Stimulated activated naive CD8-positive, alpha-beta T cell treated with anti-CD3 and anti-CD28 coated beads, Interleukin-15, Interleukin-2, amounts not matched to agents 100 ng/mL and 50 ng/mL, for 24 hours (primary cell): ENCODE results near the gene MEA1.

ENCODE experiments used
- H3K27ac Mint-ChIP-seq: one replicate; pipeline ENCODE4 v1.8.0; 2021; ENCODE audit warnings: mild to moderate bottlenecking, mixed read lengths
- H3K27me3 Mint-ChIP-seq: one replicate; pipeline ENCODE4 v1.8.0; 2021; ENCODE audit warnings: mixed read lengths
- H3K36me3 Mint-ChIP-seq: one replicate; pipeline ENCODE4 v1.8.0; 2021; ENCODE audit warnings: low read depth, mixed read lengths
- H3K4me1 Mint-ChIP-seq: one replicate; pipeline ENCODE4 v1.8.0; 2021; ENCODE audit warnings: low read depth, mixed read lengths
- H3K4me3 Mint-ChIP-seq: one replicate; pipeline ENCODE4 v1.8.0; 2021; ENCODE audit warnings: mild to moderate bottlenecking, mixed read lengths
- H3K9me3 Mint-ChIP-seq: one replicate; pipeline ENCODE4 v1.8.0; 2021; ENCODE audit warnings: mixed read lengths

Gene MEA1

DNA sequence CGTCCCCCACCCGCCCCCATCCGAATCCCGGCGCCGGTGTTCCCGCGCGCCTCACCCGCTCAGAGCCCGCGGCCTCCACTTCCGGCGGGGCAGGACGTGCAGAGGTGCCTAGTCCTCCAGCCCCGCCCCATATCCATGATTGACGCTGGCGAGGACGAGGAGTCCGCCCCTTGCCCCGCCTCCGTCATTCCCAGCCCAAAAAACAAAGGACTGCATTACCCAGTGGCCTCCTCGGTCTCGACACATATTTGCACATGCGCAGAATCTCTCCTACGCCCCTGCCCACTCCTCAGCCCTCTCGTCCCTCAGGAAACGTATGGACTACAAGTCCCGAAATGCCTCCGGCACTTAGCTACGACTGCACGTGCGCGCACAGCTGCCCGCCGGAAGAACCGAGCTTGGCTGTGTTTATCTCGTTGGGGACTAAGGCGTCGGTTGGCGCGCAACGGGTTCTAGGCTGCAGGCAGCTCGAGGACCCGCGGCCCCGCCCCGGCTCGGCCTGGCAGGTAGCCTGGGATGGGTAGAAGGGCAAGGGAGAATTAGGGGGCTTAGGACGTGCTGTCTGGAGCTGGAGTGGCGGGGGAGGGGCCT is at the start of gene MEA1, which contains the start of gene KLHDC3:
TSS of gene MEA1 (minus strand) at position 104 of the 591 bp plus-strand sequence. CDS start 133 bp downstream, outside the sequence.
TSS of gene KLHDC3 (plus strand) at position 407 of the 591 bp plus-strand sequence. CDS start 2,944 bp downstream, outside the sequence.
- no peaks in the 10 kb centered on the region for H3K27me3 Mint-ChIP-seq
- H3K4me1 Mint-ChIP-seq = peaks cover 54% of the 10 kb centered on the region
- H3K27ac Mint-ChIP-seq = peak within 1 kb of the TSS; percentile 92
- H3K9me3 Mint-ChIP-seq = no peaks in the 10 kb centered on the region
- peaks cover 46% of the 10 kb centered on the region for H3K36me3 Mint-ChIP-seq
- H3K4me3 Mint-ChIP-seq = peak within 1 kb of the TSS; percentile 97

DNA sequence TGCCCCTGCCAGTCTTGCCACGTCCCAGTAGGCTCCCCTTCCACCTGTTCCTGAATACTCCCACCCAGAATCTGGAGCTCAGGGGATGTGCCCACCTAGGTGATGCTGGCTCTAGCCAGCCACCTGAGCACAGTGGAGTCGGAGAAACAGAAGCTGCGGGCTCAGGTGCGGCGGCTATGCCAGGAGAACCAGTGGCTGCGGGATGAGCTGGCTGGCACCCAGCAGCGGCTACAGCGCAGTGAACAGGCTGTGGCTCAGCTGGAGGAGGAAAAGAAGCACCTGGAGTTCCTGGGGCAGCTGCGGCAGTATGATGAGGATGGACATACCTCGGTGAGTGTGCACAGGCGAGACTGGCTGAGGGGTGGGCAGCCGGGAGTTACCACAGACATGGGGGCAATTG is 49.1 kb upstream of the MEA1 start:
- Mint-ChIP-seq H3K27ac (no peak overlapping the region), H3K9me3 (no peaks in the 10 kb centered on the region), H3K36me3 (peaks cover 16% of the 10 kb centered on the region), H3K4me3 (no peak overlapping the region), H3K4me1 (peaks cover 27% of the 10 kb centered on the region), H3K27me3 (no peaks in the 10 kb centered on the region)

DNA sequence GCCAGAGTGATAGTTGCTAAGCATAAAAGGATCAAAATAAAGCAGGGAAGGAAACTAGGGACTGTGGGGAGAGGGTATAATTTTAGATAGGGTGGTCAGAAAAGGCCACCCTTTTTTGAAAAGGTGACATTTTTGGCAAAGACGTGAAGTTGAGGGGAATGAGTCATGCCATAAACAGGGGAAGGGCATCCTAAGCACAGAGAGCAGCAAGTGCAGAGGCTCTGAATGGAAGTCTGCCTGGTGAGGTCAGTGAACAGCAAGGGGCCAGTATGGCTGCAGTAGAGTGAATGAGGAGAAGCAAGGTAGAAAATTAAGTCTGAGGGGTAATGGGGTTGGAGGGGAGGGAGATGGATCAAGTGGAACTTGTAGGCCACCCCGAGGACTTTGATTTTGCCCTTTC is 48.1 kb upstream of the MEA1 start:
- Mint-ChIP-seq H3K36me3 (peaks cover 20% of the 10 kb centered on the region), H3K9me3 (no peaks in the 10 kb centered on the region), H3K27me3 (no peaks in the 10 kb centered on the region), H3K4me3 (no peak overlapping the region), H3K4me1 (peaks cover 31% of the 10 kb centered on the region), H3K27ac (no peak overlapping the region)

DNA sequence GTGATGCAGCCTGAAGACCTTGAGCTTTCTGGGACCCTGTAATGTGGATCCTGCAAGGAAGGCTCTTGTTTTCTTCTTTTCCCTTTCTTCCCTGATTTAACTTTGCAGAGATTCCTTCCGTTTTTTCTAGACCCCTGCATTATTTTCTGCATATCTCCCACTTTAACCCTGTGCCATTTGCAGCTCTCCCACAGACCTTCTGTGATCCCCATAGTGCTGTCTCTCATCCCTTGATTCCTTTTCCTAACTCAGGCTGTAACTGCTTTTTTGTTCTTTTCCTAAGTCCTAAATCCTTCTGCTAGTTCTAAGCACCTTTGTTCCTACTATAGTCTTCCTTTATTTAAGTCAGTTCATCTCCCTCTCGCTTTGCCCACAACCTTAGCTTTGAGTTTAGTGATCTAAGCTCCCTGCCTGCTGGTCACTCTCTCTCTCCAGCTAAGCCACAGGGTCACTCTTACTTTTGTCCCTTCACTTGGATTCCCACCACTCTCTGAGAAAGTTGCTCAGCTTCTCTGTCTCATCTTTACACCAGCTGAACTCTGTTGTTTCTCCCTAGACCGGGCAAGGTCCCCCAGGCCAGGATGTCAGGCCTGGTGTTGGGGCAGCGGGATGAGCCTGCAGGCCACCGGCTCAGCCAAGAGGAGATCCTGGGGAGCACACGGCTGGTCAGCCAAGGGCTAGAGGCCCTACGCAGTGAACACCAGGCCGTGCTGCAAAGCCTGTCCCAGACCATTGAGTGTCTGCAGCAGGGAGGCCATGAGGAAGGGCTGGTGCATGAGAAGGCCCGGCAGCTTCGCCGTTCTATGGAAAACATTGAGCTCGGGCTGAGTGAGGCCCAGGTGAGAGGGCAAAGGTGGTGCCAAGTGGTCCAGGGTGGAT is 47.2 kb upstream of the MEA1 start:
- Mint-ChIP-seq H3K4me1 (peaks cover 35% of the 10 kb centered on the region), H3K27ac (peak overlapping the region; percentile 5), H3K27me3 (no peaks in the 10 kb centered on the region), H3K9me3 (no peaks in the 10 kb centered on the region), H3K36me3 (peaks cover 24% of the 10 kb centered on the region), H3K4me3 (peak overlapping the region; percentile 95)

DNA sequence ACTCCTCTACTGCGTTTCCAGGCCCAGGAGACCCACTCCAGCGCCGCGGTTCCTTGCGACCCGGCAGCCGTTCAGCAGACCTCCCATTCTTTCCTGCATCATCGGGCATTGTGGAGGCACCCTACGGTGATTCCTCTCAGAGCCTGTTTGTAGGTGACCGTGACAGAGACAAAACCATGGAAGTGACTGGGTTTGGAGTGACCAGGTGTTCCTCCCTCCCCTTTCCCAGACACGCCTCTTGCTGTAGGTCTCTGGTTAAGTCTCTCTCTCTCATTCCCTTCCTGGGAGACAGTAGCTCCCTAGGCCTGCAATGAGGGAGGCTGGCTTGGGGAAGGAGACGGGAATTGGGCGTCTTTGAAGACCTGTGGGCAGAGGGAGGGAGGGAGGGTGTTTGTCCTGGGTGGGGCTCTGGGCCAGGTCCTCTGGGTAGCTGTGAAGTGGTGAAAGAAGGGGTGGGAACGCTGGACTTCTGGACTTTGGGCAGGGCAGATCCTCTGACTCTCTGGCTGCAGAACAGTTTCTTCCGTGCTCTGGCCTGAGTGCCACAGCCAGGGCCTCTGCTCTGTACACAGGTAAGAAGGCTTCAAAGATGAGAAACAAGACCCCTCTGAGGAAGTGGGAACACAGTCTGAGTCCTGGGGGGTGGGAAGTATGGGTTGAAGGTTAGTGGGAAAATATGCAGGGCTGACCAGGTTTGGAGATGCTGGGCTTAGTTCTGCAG is 46.4 kb upstream of the MEA1 start:
- H3K36me3 Mint-ChIP-seq = peaks cover 31% of the 10 kb centered on the region
- H3K9me3 Mint-ChIP-seq = no peaks in the 10 kb centered on the region

GRCh38 chr6:43059168-43060033 is 45.7 kb upstream of the MEA1 start, which contains the start of the genes KLC4 and MRPL2:
Gene KLC4, plus strand, starts transcription at chr6:43059631. Its CDS starts 1,705 bp downstream, at chr6:43061336.
Gene MRPL2, minus strand, starts transcription at chr6:43059434. Its CDS starts 53 bp downstream, at chr6:43059381.
- Mint-ChIP-seq H3K9me3 (no peaks in the 10 kb centered on the region), H3K36me3 (peaks cover 27% of the 10 kb centered on the region)

More for the DNA sequence above, 46.4 kb upstream of the MEA1 start:
- Mint-ChIP-seq H3K4me1 (peaks cover 39% of the 10 kb centered on the region), H3K27me3 (no peaks in the 10 kb centered on the region), H3K4me3 (peak overlapping the region; percentile 95), H3K27ac (peak overlapping the region; percentile 97)

GRCh38 chr6:43058531-43058930 is 44.8 kb upstream of the MEA1 start:
- H3K27me3 Mint-ChIP-seq = no peaks in the 10 kb centered on the region
- H3K4me3 Mint-ChIP-seq = peak overlapping the region; percentile 95
- H3K9me3 Mint-ChIP-seq = no peaks in the 10 kb centered on the region
- peaks cover 33% of the 10 kb centered on the region for H3K36me3 Mint-ChIP-seq
- peak overlapping the region; percentile 86 for H3K27ac Mint-ChIP-seq
- peaks cover 45% of the 10 kb centered on the region for H3K4me1 Mint-ChIP-seq

More at GRCh38 chr6:43059168-43060033, 45.7 kb upstream of the MEA1 start, which contains the start of the genes KLC4 and MRPL2:
- Mint-ChIP-seq H3K4me1 (peaks cover 39% of the 10 kb centered on the region), H3K27me3 (no peaks in the 10 kb centered on the region), H3K27ac (peak within 1 kb of the TSS; percentile 97), H3K4me3 (peak within 1 kb of the TSS; percentile 95)

DNA sequence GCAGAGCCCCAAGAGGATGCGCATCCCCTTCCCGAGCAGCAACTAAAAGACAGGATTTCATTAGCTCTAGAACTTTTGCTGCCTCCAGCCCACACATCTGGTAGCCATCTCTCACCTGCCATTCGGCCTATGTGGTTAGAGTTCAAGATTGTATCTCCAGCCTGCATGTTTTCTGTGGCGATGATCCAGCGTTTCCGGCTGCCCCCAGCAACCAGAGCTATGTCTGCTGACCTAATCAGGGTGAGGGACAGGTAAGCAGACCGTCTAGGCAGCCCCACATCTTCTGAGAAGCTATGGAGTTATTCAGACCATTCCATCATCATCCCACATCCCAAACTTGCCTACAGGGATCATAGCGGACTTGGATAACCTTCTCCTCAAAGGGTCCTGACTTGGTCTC is 42.2 kb upstream of the MEA1 start:
- Mint-ChIP-seq H3K4me1 (peaks cover 61% of the 10 kb centered on the region), H3K9me3 (no peaks in the 10 kb centered on the region), H3K4me3 (no peak overlapping the region), H3K27me3 (no peaks in the 10 kb centered on the region), H3K27ac (peak overlapping the region; percentile 14), H3K36me3 (peaks cover 33% of the 10 kb centered on the region)

- peaks cover 43% of the 10 kb centered on the region for H3K36me3 Mint-ChIP-seq
- H3K4me3 Mint-ChIP-seq = peak overlapping the region; percentile 90
- no peaks in the 10 kb centered on the region for H3K9me3 Mint-ChIP-seq
- peaks cover 52% of the 10 kb centered on the region for H3K4me1 Mint-ChIP-seq
- no peaks in the 10 kb centered on the region for H3K27me3 Mint-ChIP-seq
- peak overlapping the region; percentile 91 for H3K27ac Mint-ChIP-seq
Observed at GRCh38 chr6:43054206-43054943, 40.6 kb upstream of the MEA1 start.

GRCh38 chr6:43053545-43054205 is 39.9 kb upstream of the MEA1 start, which contains the start of gene CUL7:
Gene CUL7, minus strand, starts transcription at chr6:43053851. Its CDS starts 1,063 bp downstream, at chr6:43052788.
- H3K27ac Mint-ChIP-seq = peak within 1 kb of the TSS; percentile 96
- peak within 1 kb of the TSS; percentile 90 for H3K4me3 Mint-ChIP-seq
- no peaks in the 10 kb centered on the region for H3K27me3 Mint-ChIP-seq
- H3K9me3 Mint-ChIP-seq = no peaks in the 10 kb centered on the region
- peaks cover 50% of the 10 kb centered on the region for H3K4me1 Mint-ChIP-seq
- peaks cover 45% of the 10 kb centered on the region for H3K36me3 Mint-ChIP-seq

GRCh38 chr6:43052842-43053544 is 39.2 kb upstream of the MEA1 start:
- Mint-ChIP-seq H3K4me3 (peak overlapping the region; percentile 90), H3K27ac (peak overlapping the region; percentile 96), H3K4me1 (peaks cover 44% of the 10 kb centered on the region), H3K9me3 (no peaks in the 10 kb centered on the region), H3K27me3 (no peaks in the 10 kb centered on the region), H3K36me3 (peaks cover 38% of the 10 kb centered on the region)

DNA sequence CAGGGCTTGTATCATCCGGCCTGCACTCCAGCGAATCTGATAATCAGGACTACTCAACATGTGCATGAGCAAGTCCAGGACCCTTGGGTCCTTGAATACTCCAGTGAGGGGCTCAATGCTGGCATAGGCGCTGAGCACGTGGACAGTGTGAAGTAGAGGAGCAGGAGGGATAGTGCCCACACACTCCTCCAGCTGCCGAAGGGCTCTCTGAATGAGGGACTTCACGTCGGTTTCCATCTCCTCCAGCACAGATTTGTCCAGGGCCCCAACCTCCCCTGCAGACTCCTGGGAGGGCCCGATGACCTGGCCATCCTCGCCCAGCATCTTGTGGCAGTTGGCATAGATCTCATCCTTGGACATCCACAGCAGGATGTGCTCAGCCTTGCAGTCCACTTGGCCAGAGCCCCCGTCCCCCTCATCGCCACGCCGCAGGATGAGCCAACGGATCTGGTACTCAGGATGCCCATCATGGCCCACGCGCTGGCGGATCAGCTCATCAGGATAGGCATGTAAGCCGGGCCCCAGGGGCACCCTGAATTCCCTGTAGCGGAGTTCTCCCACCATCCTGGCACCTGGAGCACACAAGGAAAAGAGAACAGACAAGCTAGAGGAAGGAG is 38.6 kb upstream of the MEA1 start:
- peak overlapping the region; percentile 96 for H3K27ac Mint-ChIP-seq
- no peaks in the 10 kb centered on the region for H3K27me3 Mint-ChIP-seq
- peaks cover 32% of the 10 kb centered on the region for H3K36me3 Mint-ChIP-seq
- H3K4me1 Mint-ChIP-seq = peaks cover 38% of the 10 kb centered on the region
- no peaks in the 10 kb centered on the region for H3K9me3 Mint-ChIP-seq
- H3K4me3 Mint-ChIP-seq = peak overlapping the region; percentile 90
